Globus pallidus (tissue), 1 donor: Measurements from ENCODE around the gene SH3PXD2A.

Experiments
- DNase-seq: peaks from one replicate; pipeline ENCODE4 v3.0.0-alpha.2; 2015; ENCODE audit warnings: low spot score

SH3PXD2A gene

DNA sequence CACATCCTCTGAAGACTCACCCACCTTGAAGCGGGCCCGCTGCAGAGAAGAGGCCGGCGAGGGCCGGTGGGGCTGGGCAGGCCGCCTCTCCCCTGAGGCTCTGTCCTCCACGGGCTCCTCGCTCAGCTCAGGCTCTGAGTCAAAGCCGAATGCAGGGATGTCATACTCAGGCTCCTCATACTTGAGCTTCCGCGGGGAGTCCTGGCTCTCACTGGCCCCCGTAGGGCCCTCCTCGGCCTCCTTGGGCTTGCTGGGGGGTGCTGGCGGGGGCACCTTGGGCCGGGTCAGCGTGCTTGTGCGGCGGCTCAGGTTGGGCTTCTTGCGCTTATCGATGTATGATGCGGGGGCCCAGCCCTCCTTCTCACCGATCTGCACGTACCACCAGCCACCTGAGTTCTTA, 252.0 kb downstream of the SH3PXD2A start:
- no peak for DNase-seq

DNA sequence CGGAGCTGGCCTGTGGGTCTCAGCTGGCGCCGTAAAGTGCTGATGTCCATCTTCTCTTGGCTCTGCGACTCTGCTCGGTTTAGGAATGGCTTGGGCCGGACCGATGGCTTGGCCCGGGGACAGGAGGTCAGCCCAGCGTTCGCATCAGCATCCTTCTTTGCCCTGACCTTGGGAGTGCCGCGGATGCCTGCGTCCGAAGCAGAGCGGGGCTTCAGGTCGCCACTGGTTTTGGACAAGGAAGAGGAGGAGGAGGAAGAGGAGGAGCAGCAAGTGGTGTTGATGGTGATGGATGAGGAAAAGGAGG, 252.6 kb downstream of the SH3PXD2A start:
- no peak for DNase-seq

DNA sequence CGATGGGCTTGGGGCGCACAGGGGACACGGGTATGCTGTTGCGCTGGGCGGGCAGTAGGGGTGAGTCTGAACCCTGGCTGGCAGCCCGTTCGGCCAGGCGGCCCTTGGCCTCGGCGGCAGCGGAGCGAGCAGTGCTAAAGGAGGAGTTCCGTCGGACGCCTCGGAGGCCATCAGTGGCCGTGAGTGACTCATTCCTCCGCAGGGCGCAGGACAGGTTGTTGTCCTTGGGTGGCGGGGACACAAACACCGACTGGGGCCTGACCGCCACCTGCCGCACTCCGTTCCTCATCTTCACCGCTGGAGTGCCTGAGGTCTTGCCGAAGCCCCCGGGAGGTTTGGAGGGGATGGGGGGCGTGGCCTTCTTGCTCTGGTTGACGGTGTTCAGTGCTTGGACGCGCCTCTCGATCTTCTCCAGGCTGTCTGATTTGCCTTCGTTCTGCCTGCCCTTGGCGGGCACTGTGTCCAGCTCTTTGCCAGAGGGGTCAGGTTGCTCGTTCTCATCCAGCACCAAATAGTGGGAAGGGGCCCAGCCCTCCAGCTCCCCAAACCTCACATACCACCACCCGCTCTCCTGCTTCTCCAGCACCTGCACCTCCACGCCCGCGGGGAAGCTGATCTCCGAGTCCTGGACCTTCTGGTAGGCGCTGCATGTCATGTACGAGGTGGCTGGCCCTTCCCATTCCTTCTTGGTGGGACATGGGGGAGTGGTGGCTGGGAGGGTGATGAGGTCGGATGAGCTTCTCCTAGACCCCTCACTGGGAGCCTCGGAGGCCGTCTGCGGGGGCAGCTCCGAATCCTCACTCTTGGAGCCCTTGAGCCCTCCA, 253.1 kb downstream of the SH3PXD2A start:
- DNase-seq = no peak

DNA sequence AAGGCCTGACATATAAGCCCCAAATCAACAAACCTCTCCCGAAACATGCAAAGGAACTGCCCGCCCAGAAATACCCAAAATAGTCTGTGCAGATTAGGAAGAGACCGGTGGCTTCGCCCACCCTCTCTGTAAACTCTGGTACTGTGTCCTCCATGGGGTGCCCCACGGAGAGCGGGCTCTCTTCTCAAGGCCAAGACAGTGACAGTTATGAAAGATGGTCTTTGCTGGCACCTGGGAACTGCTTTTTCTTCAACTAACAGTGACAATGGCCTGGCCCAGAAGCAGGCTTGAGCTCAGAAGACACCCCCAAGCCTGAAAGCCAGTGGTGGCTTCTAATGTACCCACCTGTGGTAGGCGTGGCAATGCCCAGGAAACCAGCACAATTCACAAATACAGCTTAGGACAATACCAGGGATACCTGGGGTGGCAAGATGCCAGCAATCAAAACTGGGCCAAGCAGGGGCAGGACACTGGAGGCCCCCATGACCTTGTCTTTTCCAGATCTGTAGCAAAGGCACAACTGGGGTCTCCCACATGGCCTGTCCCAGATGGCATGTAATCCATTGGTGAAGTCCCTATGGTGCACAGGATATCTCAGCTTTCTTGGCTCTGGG, 254.3 kb downstream of the SH3PXD2A start:
- DNase-seq = no peak

DNA sequence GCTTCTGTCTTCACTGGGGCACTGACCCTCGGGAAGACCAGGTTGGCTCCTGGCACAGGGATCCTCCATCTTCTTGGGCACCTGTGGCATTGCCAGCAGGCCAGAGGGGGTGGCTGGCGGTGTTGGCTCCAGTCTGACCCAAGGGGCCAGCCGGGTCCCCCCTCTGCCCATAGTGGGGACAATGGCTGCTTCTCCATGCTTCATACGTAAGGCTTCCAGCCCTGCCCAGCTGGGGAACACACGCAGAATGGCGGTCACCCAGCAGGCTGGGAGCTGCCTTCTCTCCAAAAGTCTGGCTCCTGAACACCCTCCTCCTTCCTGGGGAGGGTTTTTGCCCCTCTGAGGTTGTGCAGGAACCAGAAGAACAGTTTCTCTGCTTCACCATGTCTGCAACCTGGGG, 255.1 kb downstream of the SH3PXD2A start:
- DNase-seq = no peak

DNA sequence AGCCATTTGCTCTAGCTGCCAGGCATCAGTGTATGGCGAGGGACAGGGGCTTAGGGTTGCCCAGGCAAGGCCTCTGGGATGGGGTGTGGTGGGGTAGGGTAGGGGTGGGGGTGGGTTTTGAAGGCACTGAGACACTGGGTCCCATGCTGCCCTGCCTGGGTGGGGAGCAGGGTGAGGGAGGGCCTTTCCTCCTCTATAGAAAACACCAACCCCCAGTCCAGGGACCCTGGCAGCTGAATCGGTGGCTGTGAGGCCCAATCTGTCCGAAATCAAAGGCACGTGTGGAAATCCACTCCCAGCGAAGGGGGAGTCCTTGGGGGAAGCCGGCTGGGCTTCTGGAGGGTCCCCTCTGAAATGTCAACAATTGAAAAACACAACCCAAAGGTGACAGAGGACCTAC, 255.5 kb downstream of the SH3PXD2A start:
- no peak for DNase-seq

DNA sequence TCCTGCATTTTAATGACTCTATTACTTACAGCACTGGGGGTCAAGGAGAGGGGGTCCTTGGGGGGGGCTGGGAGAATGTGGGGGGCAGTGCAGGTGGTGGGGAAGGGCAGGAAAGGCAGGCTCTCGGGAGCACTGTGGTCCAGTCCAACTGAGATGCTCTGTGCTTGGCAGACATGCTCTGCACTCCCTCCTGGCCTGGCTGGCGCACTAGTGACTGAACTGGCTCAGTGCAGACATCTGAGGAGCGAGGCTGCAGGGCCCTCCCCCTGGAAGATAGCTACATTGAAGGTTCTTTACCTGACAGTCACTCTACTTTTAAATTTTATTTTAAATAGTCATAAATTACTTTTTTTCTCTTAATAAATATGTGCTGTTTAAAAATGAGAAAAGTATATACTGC, 256.2 kb downstream of the SH3PXD2A start:
- peak; percentile 39 for DNase-seq

DNA sequence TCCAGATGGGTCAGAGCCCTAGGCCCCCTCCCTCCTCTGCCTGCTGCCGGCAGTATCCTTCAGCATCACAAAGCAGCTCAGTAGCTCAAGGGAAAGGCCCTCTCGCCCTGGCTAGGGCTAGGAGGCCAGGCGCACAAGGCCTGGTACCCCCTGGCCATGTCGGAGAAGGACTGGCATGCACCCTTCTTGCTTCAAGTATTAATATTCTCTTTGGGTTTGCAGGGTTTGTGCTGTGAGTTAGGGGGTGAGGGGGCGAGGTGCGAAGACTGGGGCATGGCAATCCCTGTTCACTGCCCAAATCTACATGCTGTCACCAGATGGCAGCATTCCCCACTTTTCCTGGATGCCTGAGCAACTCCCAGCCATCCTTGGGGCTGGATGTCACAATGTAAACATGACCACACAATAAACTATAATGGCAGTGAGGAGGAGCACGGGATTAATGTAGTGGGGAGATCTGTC, 256.7 kb downstream of the SH3PXD2A start:
- DNase-seq = peak; percentile 81

DNA sequence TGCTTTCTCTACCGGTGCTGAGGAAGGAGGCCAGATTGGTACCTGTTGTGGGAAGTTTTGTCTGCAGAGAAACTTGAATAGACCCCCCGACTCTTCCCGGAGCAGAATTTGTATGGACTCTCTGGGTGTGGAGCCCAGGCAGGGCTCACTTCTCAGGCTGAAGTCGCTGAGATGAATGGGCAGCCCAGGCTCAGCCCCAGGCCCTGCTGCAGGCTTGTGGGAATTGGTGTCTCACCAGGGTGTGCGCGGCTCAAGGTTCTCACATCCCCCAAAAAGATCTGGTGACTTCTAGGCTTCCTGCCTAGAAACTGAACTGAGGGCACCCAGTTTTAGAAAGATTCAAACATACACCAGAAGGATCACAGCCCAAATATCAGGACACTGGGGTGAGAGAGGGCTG, 258.4 kb downstream of the SH3PXD2A start:
- DNase-seq = no peak

DNA sequence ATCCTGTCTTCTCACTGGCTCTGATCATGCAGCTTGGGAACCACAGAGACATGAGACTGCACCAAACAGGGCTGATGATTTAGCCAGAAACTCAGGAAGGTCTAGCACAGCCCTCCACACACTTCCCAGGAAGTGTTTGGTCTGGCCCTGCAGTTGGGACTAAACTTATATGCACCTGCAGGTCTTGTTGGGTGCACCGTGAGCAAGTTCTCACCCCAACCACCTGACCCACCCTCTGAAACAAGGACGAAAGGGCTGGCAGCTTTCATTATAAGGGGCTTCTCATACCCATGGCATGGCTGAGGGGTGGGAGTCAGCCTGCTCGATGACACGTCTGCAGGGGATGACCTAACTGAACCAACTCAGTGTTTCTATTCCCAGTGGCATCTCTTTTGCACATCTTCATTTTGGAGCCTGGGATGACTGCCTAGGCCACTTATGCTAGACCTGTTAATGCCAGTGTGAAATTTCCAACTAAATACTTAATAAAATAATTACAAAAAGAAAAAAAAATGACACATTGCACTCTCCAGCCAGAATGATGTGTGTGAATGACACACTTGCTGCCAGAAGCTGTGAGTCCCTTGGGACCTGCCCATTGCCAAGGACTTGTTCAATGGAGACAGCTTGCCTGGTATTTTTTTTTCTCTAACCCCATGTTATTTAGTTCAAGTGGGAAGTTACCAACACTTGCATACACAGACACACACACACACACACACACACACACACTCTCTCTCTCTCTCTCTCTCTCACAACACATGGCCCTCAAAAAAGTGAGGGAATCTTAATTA, 259.2 kb downstream of the SH3PXD2A start:
- DNase-seq = no peak

DNA sequence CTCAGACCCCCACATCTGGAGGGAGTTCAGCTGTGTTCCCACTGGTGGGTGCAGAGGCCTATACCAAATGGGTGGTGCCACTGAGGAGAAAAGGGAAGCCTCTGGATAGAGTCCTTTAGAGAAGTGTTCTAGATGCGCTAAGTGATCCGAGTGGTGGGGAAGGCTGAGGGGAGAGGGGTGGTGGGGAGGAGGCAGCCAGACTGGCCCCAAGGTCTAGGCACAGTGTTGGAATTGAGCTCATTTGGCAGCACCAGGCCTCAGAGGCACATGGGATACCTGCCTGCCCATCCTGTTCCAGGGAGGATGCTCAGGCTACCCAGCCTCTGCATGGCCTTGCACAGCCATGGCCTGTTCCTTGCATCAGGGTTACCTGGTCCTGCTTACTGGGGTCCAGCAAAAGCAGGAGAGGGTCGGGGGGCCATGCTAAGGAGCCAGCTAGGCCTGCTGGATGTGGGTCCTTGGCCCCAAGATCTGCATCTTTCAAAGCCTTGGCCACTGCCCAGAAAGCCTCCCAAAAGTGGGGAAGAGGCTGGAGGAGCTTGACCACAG, 262.3 kb downstream of the SH3PXD2A start:
- DNase-seq = no peak

DNA sequence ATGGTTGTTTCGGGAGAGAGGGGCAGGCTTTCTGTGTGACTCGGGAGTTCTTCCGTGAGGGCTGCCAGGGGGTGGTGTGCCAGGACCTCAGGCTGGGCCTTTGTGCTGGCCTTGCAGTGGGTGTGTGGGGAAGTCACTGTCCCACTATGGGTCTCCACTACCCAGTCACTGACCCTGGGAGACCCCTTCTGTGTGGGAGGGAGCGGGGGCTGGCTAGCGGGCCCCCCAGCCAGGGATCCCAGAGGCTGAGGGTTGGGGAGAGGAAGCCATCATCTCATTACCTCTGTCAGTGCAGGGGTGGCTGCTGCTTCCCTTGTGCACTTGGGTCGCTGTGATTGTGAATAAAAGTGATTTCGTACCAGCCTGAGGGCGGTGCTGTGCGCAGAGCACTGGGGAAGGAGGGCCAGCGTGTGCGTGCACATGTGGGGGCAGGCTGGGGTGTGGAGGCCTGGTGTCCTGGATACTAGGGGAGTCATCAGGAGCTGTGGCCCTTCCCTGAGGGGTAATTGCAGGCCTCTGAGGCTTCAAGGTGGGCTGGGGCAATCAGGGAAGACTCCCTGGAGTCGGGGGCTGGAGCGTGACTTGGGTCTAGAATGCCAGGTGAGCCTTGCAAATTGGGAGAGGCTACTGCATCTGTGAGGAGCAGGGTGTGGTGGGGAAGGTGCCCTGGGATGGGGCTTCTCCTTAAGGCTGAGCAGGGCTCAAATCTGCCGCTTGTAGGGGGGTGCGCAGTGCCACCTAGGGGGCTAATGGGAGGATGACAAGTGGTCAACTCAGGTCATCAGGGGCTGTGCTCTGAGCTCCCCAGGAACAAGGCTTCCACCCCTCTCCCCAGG, 263.0 kb downstream of the SH3PXD2A start:
- no peak for DNase-seq

DNA sequence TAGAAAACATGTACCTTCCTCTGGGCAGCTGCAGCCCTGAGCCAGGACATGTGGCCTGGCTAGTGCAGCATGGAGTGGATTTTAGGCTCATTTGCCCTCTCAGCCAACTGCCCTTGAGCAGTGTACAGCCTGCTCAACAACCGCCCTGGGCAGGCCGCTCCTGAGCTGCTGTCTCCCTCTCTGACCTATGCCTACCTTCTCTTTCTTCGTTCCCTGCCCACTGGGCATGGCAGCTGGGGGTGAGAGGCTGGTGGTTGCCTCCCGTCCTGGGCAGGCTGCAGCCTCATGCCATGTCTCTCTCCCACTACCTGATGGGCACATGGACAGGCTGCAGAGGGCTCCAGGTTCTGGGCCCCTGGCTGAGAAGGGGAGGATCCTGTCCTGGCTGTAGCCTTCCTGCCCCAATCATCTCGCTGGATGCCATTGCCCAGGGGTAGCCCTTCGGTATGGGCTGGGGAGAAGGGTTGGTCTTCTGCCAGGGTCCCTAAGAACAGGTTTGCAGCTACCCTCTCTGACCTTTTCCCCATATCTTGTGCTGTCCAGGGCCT, 264.6 kb downstream of the SH3PXD2A start:
- DNase-seq = no peak

DNA sequence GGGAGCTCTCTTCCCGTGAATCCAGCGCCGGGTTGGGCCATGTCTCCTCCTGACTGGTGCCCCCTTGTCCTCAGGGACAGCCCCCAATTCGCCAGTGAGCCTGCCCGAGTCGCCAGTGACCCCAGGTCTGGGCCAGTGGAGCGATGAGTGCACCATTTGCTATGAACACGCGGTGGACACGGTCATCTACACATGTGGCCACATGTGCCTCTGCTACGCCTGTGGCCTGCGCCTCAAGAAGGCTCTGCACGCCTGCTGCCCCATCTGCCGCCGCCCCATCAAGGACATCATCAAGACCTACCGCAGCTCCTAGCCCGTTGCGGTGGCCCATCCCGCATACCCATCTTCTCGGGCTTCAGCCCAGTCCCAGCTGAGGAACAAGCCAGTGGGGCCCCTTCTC, 265.3 kb downstream of the SH3PXD2A start:
- no peak for DNase-seq

DNA sequence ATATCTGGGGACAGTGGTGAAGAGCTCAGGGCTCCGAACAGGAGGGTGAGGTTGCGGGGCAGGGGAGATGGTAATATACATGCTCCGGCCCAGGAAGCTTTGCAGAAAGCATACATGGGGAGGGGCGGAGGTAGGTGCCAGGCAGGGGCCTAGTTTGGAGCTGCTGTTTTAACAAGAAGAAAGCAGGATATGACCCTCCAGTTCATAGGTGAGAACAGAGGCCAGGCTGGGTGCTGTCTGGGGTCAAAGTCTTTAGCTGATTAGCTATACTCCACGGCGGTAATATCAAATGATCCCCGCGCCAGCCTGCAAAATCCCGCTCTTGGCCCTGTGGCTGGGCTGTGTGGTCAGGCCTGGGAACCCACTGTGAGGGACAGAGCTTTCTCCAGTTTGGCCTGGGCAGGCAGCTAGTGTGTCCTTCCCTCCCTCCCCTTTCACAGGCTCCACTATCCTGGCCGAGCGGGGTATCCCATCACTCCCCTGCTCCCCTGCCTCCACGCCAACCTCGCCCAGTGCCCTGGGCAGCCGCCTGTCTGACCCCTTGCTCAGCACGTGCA, 266.2 kb downstream of the SH3PXD2A start:
- DNase-seq = no peak

DNA sequence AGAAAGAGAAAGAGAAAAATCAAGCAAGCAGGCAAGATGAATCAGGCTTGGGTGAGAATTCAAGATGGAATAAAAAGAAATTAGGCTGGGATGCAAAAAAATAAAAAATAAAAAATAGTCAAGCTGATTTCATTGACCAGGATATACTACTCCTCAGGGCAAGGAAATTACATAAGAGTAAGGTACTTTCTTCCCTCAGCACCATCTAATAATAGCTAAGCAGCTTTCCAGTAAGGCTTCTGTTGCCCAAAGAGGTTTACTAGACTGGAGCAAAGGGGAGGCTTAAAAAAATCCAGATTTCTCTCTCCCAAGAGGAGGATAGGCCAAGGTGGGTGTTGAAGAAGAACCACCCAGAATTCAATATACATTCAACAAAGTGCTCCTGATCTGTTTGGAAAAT, 268.3 kb downstream of the SH3PXD2A start:
- no peak for DNase-seq

DNA sequence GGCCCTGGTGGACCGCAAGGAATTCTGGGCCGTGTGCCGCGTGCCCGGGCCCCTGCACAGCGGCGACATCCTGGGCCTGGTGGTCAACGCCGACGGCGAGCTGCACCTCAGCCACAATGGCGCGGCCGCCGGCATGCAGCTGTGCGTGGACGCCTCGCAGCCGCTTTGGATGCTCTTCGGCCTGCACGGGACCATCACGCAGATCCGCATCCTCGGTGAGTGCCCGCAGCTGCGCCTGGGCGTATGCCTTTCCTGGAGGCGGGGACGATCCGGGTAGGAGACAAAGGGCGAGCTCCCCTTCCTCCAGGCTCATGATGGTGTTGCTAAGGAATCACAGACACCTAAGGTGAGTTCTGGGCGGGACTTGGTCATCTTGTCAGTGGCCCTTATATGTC, 270.4 kb downstream of the SH3PXD2A start:
- no peak for DNase-seq

DNA sequence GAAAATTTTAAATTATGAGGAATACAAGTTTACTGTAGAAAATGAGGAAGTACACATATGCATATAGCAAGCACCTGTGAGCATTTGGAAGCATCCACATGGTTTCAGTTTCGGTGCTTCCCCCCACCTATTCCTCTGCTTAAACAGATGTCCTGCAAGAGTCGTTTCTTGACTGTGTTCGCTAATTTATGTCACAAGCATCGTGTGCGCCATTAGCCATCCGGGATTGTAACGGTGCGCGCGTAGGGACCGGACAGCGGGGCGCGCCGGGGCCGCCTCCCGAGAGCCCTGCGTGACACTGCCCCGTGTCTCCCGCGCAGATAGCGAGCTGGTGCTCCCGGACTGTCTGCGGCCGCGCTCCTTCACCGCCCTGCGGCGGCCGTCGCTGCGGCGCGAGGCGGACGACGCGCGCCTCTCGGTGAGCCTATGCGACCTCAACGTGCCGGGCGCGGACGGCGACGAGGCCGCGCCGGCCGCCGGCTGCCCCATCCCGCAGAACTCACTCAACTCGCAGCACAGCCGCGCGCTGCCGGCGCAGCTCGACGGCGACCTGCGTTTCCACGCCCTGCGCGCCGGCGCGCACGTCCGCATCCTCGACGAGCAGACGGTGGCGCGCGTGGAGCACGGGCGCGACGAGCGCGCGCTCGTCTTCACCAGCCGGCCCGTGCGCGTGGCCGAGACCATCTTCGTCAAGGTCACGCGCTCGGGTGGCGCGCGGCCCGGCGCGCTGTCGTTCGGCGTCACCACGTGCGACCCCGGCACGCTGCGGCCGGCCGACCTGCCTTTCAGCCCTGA, 271.0 kb downstream of the SH3PXD2A start:
- no peak for DNase-seq

DNA sequence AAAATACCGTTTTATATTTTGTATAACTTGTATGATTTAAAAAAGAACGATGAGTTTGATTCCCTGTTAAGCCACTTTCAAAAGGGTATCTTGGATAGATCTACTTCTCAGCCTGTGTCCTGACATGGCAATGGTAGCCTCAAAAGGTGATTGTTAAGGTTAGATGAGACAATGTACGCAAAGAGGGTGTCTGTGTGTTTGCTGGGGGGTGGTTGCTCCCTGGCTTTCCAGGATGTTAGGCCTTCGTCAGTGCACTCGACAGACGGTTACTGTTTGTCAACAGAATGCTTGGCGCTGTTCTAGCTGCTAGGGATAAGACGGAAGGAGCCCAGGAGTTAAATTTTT, 271.5 kb downstream of the SH3PXD2A start:
- no peak for DNase-seq

DNA sequence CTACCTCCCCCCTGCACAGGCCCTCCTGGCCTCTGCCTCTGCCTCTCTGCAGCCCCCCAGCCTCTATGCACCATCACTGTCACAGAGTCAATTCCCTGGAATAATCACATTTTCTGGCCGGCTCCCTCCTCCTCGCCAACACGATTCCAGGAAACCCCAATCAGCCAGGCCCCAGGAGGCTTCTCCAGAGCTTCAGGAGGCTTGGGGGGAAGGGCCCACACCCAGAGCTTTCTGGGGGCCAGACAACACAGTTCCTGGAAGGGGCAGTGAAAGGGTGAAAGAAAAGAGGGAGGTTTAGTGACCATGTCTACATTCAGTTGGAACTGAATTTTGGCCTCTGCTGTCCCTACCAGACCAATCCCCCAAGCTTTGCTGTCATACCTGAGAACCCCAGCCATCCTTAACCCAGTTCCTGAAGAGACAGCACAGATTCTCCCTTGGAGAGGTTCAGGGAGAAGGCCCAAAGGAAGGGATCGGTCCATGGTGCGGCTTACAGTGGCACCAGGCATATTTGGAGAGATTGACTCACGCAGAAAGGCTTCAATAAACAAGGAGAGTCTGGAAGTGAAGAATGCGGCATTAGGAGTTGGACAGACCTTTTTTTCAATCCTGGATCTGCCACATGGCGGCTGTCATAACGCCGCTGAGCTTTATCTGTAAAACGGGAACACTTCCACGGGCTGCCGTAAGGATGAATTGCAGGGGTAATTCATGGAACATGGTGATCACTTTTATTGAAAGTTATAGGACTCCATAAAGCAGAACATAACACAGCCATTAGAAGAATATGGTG, 272.8 kb downstream of the SH3PXD2A start:
- DNase-seq = no peak
